H1 (cell line): ENCODE data around the gene SLC8A1. TPM values are rescaled to one million over a fixed set of nuclear protein-coding genes. Genes with fewer than 3 reads are reported as not detected.

Source experiments
- CTCF ChIA-PET: fragments of 300-600 bp; sonication (Branson Sonifier 250); formaldehyde crosslinking; loops from one replicate; lab custom pipeline; 2021; ENCODE audit not compliant: partially characterized antibody; lab: Charles Lee
- POLR2A ChIA-PET: fragments of 300-600 bp; sonication (Branson Sonifier 250); formaldehyde crosslinking; loops from one replicate; lab custom pipeline; 2021; ENCODE audit warnings: inconsistent platforms; ENCODE audit not compliant: partially characterized antibody; lab: Charles Lee
- DNase-seq, 2 experiments: peaks; one replicate each; pipeline versions ENCODE4 v3.0.0 to v3.0.0-alpha.2; 2010 to 2022; ENCODE audit warnings: low spot score in 2 of 2, low read depth in 1 of 2, mixed read lengths in 1 of 2
- FAIRE-seq: peaks from 2 replicates; lab custom pipeline; 2011; peaks lifted over from hg19 to GRCh38; lab: Jason Lieb, UNC
- H2AFZ ChIP-seq: 2 replicates; pipeline ENCODE4 v1.8.1; 2012; ENCODE audit warnings: low read length, inconsistent platforms
- H2AK5ac ChIP-seq: 2 replicates; pipeline ENCODE4 v1.6.1; 2013; ENCODE audit warnings: low read depth, low read length
- H2BK120ac ChIP-seq: replicated peaks from 2 replicates; pipeline ENCODE3; 2013; ENCODE audit warnings: low read depth, low read length, inconsistent platforms
- H2BK12ac ChIP-seq: 2 replicates; pipeline ENCODE4 v1.6.1; 2013; ENCODE audit warnings: low read depth, low read length
- H2BK15ac ChIP-seq: 2 replicates; pipeline ENCODE4 v1.6.1; 2013; ENCODE audit warnings: low read length
- H2BK20ac ChIP-seq: 2 replicates; pipeline ENCODE4 v1.6.1; 2013; ENCODE audit warnings: low read length
- H2BK5ac ChIP-seq: 2 replicates; pipeline ENCODE4 v1.6.1; 2013; ENCODE audit warnings: low read depth, low read length
- H3K14ac ChIP-seq: 2 replicates; pipeline ENCODE4 v1.6.1; 2013; ENCODE audit warnings: inconsistent platforms; ENCODE audit not compliant: insufficient read length
- H3K18ac ChIP-seq: 2 replicates; pipeline ENCODE4 v1.6.1; 2013; ENCODE audit warnings: low read length; ENCODE audit errors: extremely low read depth
- H3K23ac ChIP-seq: 2 replicates; pipeline ENCODE4 v1.6.1; 2013; ENCODE audit warnings: inconsistent platforms; ENCODE audit not compliant: insufficient read length
- H3K23me2 ChIP-seq: 2 replicates; pipeline ENCODE4 v1.6.1; 2013; ENCODE audit warnings: low read depth, low read length
- H3K27ac ChIP-seq: 2 replicates; pipeline ENCODE4 v1.6.1; 2011; ENCODE audit warnings: low read depth, low read length, inconsistent platforms
- H3K27me3 ChIP-seq, 4 experiments: replicated peaks in 1 of 4; 1 replicate in 1 of 4; 2 replicates in 3 of 4; pipeline versions ENCODE4 v1.6.1 to v1.8.1; 2011 to 2013; ENCODE audit warnings: low read length in 3 of 4, mild to moderate bottlenecking in 3 of 4, inconsistent platforms in 2 of 4, mixed read lengths in 2 of 4, moderate library complexity in 1 of 4; ENCODE audit not compliant: control insufficient read depth in 3 of 4, insufficient read depth in 3 of 4; ENCODE audit errors: extremely low read depth in 1 of 4
- H3K36me3 ChIP-seq, 4 experiments: 2 replicates each; pipeline versions ENCODE4 v1.6.1 to v1.8.1; 2011 to 2013; ENCODE audit warnings: mild to moderate bottlenecking in 4 of 4, low read length in 3 of 4, moderate library complexity in 2 of 4, control low read depth in 1 of 4, inconsistent platforms in 1 of 4; ENCODE audit not compliant: insufficient read depth in 4 of 4, control insufficient read depth in 2 of 4
- H3K4ac ChIP-seq: replicated peaks from 2 replicates; pipeline ENCODE3; 2013; ENCODE audit warnings: low read length, low read depth, mixed read lengths, inconsistent platforms; ENCODE audit not compliant: insufficient read length
- H3K4me1 ChIP-seq, 4 experiments: replicated peaks in 1 of 4; 1 replicate in 1 of 4; 2 replicates in 3 of 4; pipeline versions ENCODE4 v1.6.1 to v1.8.1; 2011 to 2013; ENCODE audit warnings: low read length in 3 of 4, inconsistent platforms in 2 of 4, mixed read lengths in 1 of 4; ENCODE audit not compliant: insufficient read depth in 4 of 4, control insufficient read depth in 3 of 4
- H3K4me2 ChIP-seq, 2 experiments: 2 replicates each; pipeline versions ENCODE4 v1.6.1 to v1.8.1; 2011 to 2013; ENCODE audit warnings: low read depth in 2 of 2, low read length in 2 of 2, control low read depth in 1 of 2, inconsistent platforms in 1 of 2, mild to moderate bottlenecking in 1 of 2; ENCODE audit not compliant: insufficient read depth in 1 of 2
- H3K4me3 ChIP-seq, 4 experiments: fragments of 200-600, 300-600 bp in 1 of 4; sonication (generic), shearing (Covaris generic), sonication (Bioruptor Twin) in 1 of 4; 2 replicates each; pipeline versions ENCODE4 v1.5.1 to v1.8.1; 2011 to 2016; ENCODE audit warnings: low read length in 4 of 4, low read depth in 3 of 4, control low read depth in 2 of 4, inconsistent platforms in 2 of 4, mild to moderate bottlenecking in 2 of 4, mixed read lengths in 1 of 4, moderate library complexity in 1 of 4; ENCODE audit not compliant: insufficient read depth in 2 of 4; ENCODE audit errors: extremely low read depth in 1 of 4
- H3K56ac ChIP-seq: replicated peaks from 2 replicates; pipeline ENCODE3; 2013; ENCODE audit warnings: low read depth, mild to moderate bottlenecking, mixed read lengths, low read length, inconsistent platforms; ENCODE audit not compliant: insufficient read length
- H3K79me1 ChIP-seq: 2 replicates; pipeline ENCODE4 v1.6.1; 2013; ENCODE audit warnings: low read depth, low read length, control low read depth
- H3K79me2 ChIP-seq, 2 experiments: 2 replicates each; pipeline versions ENCODE4 v1.6.1 to v1.8.1; 2012 to 2013; ENCODE audit warnings: low read length in 2 of 2, mild to moderate bottlenecking in 2 of 2, inconsistent platforms in 1 of 2; ENCODE audit not compliant: insufficient read depth in 2 of 2, control insufficient read depth in 1 of 2
- H3K9ac ChIP-seq, 4 experiments: replicated peaks in 1 of 4; 1 replicate in 1 of 4; 2 replicates in 3 of 4; pipeline versions ENCODE4 v1.6.1 to v1.8.1; 2011 to 2013; ENCODE audit warnings: low read depth in 3 of 4, low read length in 3 of 4, control low read depth in 2 of 4, mild to moderate bottlenecking in 2 of 4, moderate library complexity in 2 of 4, inconsistent platforms in 1 of 4; ENCODE audit errors: extremely low read depth in 1 of 4
- H3K9me3 ChIP-seq, 2 experiments: 2 replicates each; pipeline versions ENCODE4 v1.6.1 to v1.8.1; 2012 to 2013; ENCODE audit warnings: mild to moderate bottlenecking in 2 of 2, moderate library complexity in 2 of 2, control low read depth in 1 of 2, inconsistent platforms in 1 of 2, low read depth in 1 of 2, low read length in 1 of 2, mixed read lengths in 1 of 2; ENCODE audit not compliant: insufficient read depth in 2 of 2
- H4K20me1 ChIP-seq, 2 experiments: replicated peaks in 1 of 2; 2 replicates each; pipeline versions ENCODE3 to v1.8.1; 2011 to 2013; ENCODE audit warnings: inconsistent platforms in 2 of 2, low read length in 2 of 2, mild to moderate bottlenecking in 1 of 2; ENCODE audit not compliant: insufficient read depth in 2 of 2, control insufficient read depth in 1 of 2
- H4K5ac ChIP-seq: 2 replicates; pipeline ENCODE4 v1.6.1; 2013; ENCODE audit warnings: low read length, low read depth, mixed read lengths, inconsistent platforms; ENCODE audit not compliant: insufficient read length
- H4K8ac ChIP-seq: 2 replicates; pipeline ENCODE4 v1.8.0; 2013; ENCODE audit warnings: mild to moderate bottlenecking, moderate library complexity, low read length, inconsistent platforms; ENCODE audit not compliant: insufficient read depth; ENCODE audit errors: extremely low read depth
- H4K91ac ChIP-seq: replicated peaks from 2 replicates; pipeline ENCODE3; 2013; ENCODE audit warnings: low read length, mixed read lengths, inconsistent platforms; ENCODE audit not compliant: insufficient read length
- CBX5 ChIP-seq: fragments of 300-800, 300-1000 bp; sonication (generic); IDR thresholded peaks from 2 replicates; pipeline ENCODE4 v1.7.1; 2016; ENCODE audit warnings: antibody characterized with exemption, low read length, low read depth
- CBX8 ChIP-seq: fragments of 300-800, 300-1000 bp; sonication (generic); IDR thresholded peaks from 2 replicates; pipeline ENCODE4 v1.7.1; 2016; ENCODE audit warnings: low read depth, low read length, borderline replicate concordance
- CHD1 ChIP-seq: IDR thresholded peaks from 2 replicates; pipeline ENCODE4 v1.6.1; 2012; ENCODE audit warnings: low read depth, low read length, improper control_type of control experiment
- CTBP2 ChIP-seq: IDR thresholded peaks from 2 replicates; pipeline ENCODE4 v1.7.0; 2011; ENCODE audit warnings: borderline replicate concordance, mild to moderate bottlenecking, moderate library complexity, mixed read lengths, low read length; ENCODE audit not compliant: insufficient read depth, insufficient read length
- HDAC2 ChIP-seq, 2 experiments: fragments of 300-600 bp in 1 of 2; sonication (generic) in 1 of 2; IDR thresholded peaks; 2 replicates each; pipeline ENCODE4 v1.6.1; 2011 to 2012; ENCODE audit warnings: low read depth in 2 of 2, low read length in 2 of 2, mild to moderate bottlenecking in 2 of 2, moderate library complexity in 2 of 2, borderline replicate concordance in 1 of 2, inconsistent platforms in 1 of 2
- RBBP5 ChIP-seq: IDR thresholded peaks from 2 replicates; pipeline ENCODE4 v1.7.1; 2012; ENCODE audit warnings: low read depth, mild to moderate bottlenecking, inconsistent platforms, low read length, moderate library complexity, borderline replicate concordance
- SAP30 ChIP-seq: fragments of 300-600 bp; sonication (generic); IDR thresholded peaks from 2 replicates; pipeline ENCODE4 v1.7.1; 2012; ENCODE audit warnings: low read length, moderate library complexity, mild to moderate bottlenecking, inconsistent platforms; ENCODE audit not compliant: insufficient read depth, insufficient replicate concordance
- SIN3A ChIP-seq, 2 experiments: IDR thresholded peaks in 1 of 2; conservative IDR thresholded peaks in 1 of 2; 2 replicates each; pipeline ENCODE4 v1.6.1; 2011 to 2012; ENCODE audit warnings: low read length in 2 of 2, improper control_type of control experiment in 1 of 2, low read depth in 1 of 2, mild to moderate bottlenecking in 1 of 2
- SRF ChIP-seq: IDR thresholded peaks from 2 replicates; pipeline ENCODE4 v1.6.1; 2011; ENCODE audit warnings: mild to moderate bottlenecking, low read depth, low read length, moderate library complexity
- TAF1 ChIP-seq: IDR thresholded peaks from 2 replicates; pipeline ENCODE4 v1.6.1; 2011; ENCODE audit warnings: mild to moderate bottlenecking, low read depth, low read length
- WGBS, 2 experiments: shearing (Covaris generic) in 1 of 2; methylation state at CpG; one replicate each; pipeline versions ENCODE4 v1.1.6 to v1.1.7; 2013 to 2015; ENCODE audit warnings: low lambda C conversion rate in 2 of 2, mixed read lengths in 2 of 2, inconsistent platforms in 1 of 2, low coverage in 1 of 2, missing lambda C conversion rate in 1 of 2; ENCODE audit not compliant: insufficient replicate concordance in 2 of 2, insufficient coverage in 1 of 2, insufficient read length in 1 of 2; ENCODE audit errors: extremely low coverage in 1 of 2, missing lambda C conversion rate in 1 of 2; 5-methylcytosine and 5-hydroxymethylcytosine counted together
- polyA plus RNA-seq, 7 experiments: library from polyadenylated mRNA; depleted of rRNA in 3 of 7; stranded (reverse) in 5 of 7; unstranded in 2 of 7; fragments of >200 nt in 5 of 7; fragments of 200-250 nt in 2 of 7; gene quantifications; 1 replicate in 5 of 7; 2 replicates in 1 of 7; 4 replicates in 1 of 7; pipeline versions ENCODE4 v1.2.1 to v1.2.3, GENCODE V29; 2011 to 2013; ENCODE audit warnings: missing spikeins in 2 of 7, mixed read lengths in 2 of 7
- total RNA-seq: library from RNA; stranded (reverse); fragmentation: NEBNext Ultra II Directional; extraction: Animal tissue kit (Norgen Biotek cat#: 25700); gene quantifications from 2 replicates; pipeline ENCODE4 v1.2.1, GENCODE V29; 2021
- TF ChIP-seq, protein P1 (sequence below): IDR thresholded peaks from 2 replicates; pipeline ENCODE4 v1.6.1; 2012; ENCODE audit warnings: inconsistent platforms
- TF ChIP-seq, protein P2 (sequence below): IDR thresholded peaks from 2 replicates; pipeline ENCODE4 v1.6.1; 2012; ENCODE audit warnings: low read length, inconsistent platforms

The SLC8A1 gene
- total and polyA plus RNA-seq, 2 of the 8 experiments (the other 6 are each of a cell fraction or from before 2014, with no cell fraction given) = 0.68 to 3.6 TPM

DNA sequence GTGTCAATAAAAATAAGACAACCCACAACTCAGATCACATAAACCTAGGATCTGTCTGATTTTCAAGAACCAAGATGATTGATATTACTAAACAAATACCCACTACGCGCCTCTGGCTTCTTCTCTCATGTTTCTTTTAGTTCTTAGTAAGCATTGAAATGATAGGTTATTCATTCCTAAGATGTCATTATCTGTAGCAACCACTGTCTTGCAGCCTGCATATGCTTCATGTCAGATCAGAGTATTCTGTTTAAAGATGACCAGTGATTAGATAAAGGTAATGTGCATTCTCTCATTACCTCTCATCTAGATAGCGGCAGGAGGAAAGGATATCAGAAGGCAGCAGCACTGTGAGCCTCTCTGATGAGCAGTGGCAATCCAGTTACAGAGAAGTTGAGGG, 112.9 kb downstream of the SLC8A1 start:
- Histone ChIP-seq H4K8ac (no peak overlapping the region), H2BK12ac (no peak overlapping the region), H3K23me2 (no peaks in the 10 kb centered on the region), H2AFZ (no peak overlapping the region), H3K23ac (no peak overlapping the region), H3K27me3 (no peaks in the 10 kb centered on the region), H2BK15ac (no peak overlapping the region), H3K9ac (no peak overlapping the region), H3K4me1 (no peaks in the 10 kb centered on the region), H3K79me2 (no peaks in the 10 kb centered on the region), H3K14ac (no peak overlapping the region), H3K79me1 (no peaks in the 10 kb centered on the region), H3K36me3 (no peaks in the 10 kb centered on the region), H3K4me3 (no peak overlapping the region), H4K20me1 (no peaks in the 10 kb centered on the region), H3K4ac (no peak overlapping the region), H3K56ac (no peak overlapping the region), H3K9me3 (no peaks in the 10 kb centered on the region), H4K91ac (no peak overlapping the region), H2BK20ac (no peak overlapping the region), H2BK5ac (no peak overlapping the region), H3K27ac (no peak overlapping the region), H2BK120ac (no peak overlapping the region), H4K5ac (no peak overlapping the region), H3K18ac (no peak overlapping the region), H2AK5ac (no peak overlapping the region), H3K4me2 (no peak overlapping the region)
- TF ChIP-seq, protein P1, sequence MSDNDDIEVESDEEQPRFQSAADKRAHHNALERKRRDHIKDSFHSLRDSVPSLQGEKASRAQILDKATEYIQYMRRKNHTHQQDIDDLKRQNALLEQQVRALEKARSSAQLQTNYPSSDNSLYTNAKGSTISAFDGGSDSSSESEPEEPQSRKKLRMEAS = no peak
- no peak for TF ChIP-seq TAF1
- no peak for TF ChIP-seq CTBP2
- no peak for TF ChIP-seq HDAC2 (IDR thresholded peaks at IDR 0.05; ENCODE audit: borderline replicate concordance in 1 of 2, low read depth in 2 of 2, low read length in 2 of 2)
- no peak for TF ChIP-seq SAP30
- TF ChIP-seq, protein P2, sequence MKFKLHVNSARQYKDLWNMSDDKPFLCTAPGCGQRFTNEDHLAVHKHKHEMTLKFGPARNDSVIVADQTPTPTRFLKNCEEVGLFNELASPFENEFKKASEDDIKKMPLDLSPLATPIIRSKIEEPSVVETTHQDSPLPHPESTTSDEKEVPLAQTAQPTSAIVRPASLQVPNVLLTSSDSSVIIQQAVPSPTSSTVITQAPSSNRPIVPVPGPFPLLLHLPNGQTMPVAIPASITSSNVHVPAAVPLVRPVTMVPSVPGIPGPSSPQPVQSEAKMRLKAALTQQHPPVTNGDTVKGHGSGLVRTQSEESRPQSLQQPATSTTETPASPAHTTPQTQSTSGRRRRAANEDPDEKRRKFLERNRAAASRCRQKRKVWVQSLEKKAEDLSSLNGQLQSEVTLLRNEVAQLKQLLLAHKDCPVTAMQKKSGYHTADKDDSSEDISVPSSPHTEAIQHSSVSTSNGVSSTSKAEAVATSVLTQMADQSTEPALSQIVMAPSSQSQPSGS = no peak
- TF ChIP-seq CBX5 = no peak
- TF ChIP-seq CBX8 = no peak
- no peak for TF ChIP-seq CHD1
- TF ChIP-seq SIN3A (conservative IDR thresholded peaks at IDR 0.05 in 1 of 2, IDR thresholded peaks at IDR 0.05 in 1 of 2; ENCODE audit: low read depth in 1 of 2, low read length in 2 of 2) = no peak
- no peak for TF ChIP-seq SRF
- TF ChIP-seq RBBP5 = no peak
- DNase-seq = no peak
- ChIA-PET CTCF (no interaction called here), POLR2A (no interaction called here)
- WGBS, 2 experiments = 100% methylated on average over 3 of the region's 3 CpGs; no CpG with 5 or more reads in 1 of the 2 experiments
- FAIRE-seq = no peak
